Stimulated activated CD8-positive, alpha-beta memory T cell treated with anti-CD3 and anti-CD28 coated beads, Interleukin-15, amount 100 ng/mL, for 1 hour (primary cell): ENCODE measurements around the gene GJC3.
A peak's percentile ranks its signal among the peaks of the same experiment; 100 is the strongest.
"Not testable (repeated sequence)": the region's sequence is repeated elsewhere in the genome, so short reads cannot be mapped to it uniquely, and the experiment has no call there.

ENCODE experiments used
- DNase-seq: peaks from one replicate; pipeline ENCODE4 v3.0.0-alpha.2; 2020; ENCODE audit warnings: low read depth

The GJC3 gene

GRCh38 chr7:99929730-99930053 lies 272 bp upstream of the GJC3 start:
- no peak for DNase-seq

- DNase-seq, result no peak
These were observed 1.2 kb downstream of the GJC3 start for GRCh38 chr7:99928188-99928587.

- no peak for DNase-seq
These were observed 1.9 kb downstream of the GJC3 start for GRCh38 chr7:99927536-99927935.

GRCh38 chr7:99926321-99926720 lies 3.1 kb downstream of the GJC3 start:
- DNase-seq, result no peak

GRCh38 chr7:99923200-99923599 lies 6.2 kb downstream of the GJC3 start:
- DNase-seq, result no peak

GRCh38 chr7:99920149-99920548 lies 9.3 kb downstream of the GJC3 start:
- DNase-seq, result no peak

GRCh38 chr7:99919814-99920112 lies 9.7 kb downstream of the GJC3 start:
- no peak for DNase-seq

GRCh38 chr7:99918959-99919813 lies 10.2 kb downstream of the GJC3 start, which contains the start of gene TRIM4:
Gene TRIM4, minus strand, starts transcription at chr7:99919530. Its CDS starts 129 bp downstream, at chr7:99919401.
- peak; percentile 71 for DNase-seq

GRCh38 chr7:99910976-99911375 lies 18.4 kb downstream of the GJC3 start:
- DNase-seq, result no peak

GRCh38 chr7:99901581-99901980 lies 27.8 kb downstream of the GJC3 start:
- DNase-seq, result no peak

- no peak for DNase-seq
These were observed 29.4 kb downstream of the GJC3 start for GRCh38 chr7:99899830-99900519.

- DNase-seq, result no peak
These were observed 30.6 kb downstream of the GJC3 start for GRCh38 chr7:99898836-99899235.

- no peak for DNase-seq
These were observed 31.4 kb downstream of the GJC3 start for GRCh38 chr7:99898023-99898357.

GRCh38 chr7:99897322-99898022 lies 31.9 kb downstream of the GJC3 start:
- DNase-seq, result no peak

GRCh38 chr7:99894738-99895137 lies 34.7 kb downstream of the GJC3 start:
- DNase-seq, result no peak

- no peak for DNase-seq
These were observed 36.1 kb downstream of the GJC3 start for GRCh38 chr7:99893280-99893679.

GRCh38 chr7:99890348-99890747 lies 39.1 kb downstream of the GJC3 start:
- not testable (repeated sequence) for DNase-seq

GRCh38 chr7:99888366-99888765 lies 41.1 kb downstream of the GJC3 start:
- not testable (repeated sequence) for DNase-seq

- DNase-seq, result no peak
These were observed 48.0 kb downstream of the GJC3 start for GRCh38 chr7:99881370-99881769.

GRCh38 chr7:99876933-99877332 lies 52.5 kb downstream of the GJC3 start, which contains the start of gene OR2AE1:
Gene OR2AE1, minus strand, starts transcription at chr7:99877033. Its CDS starts 0 bp downstream, at chr7:99877033.
- no peak for DNase-seq

GRCh38 chr7:99876491-99876890 lies 52.9 kb downstream of the GJC3 start:
- DNase-seq, result no peak
